ENCODE data around the gene LGR5. TPM values are rescaled to one million over a fixed set of nuclear protein-coding genes. Genes with fewer than 3 reads are reported as not detected.
A peak's percentile ranks its signal among the peaks of the same experiment; 100 is the strongest.
"Not testable (repeated sequence)": the region's sequence is repeated elsewhere in the genome, so short reads cannot be mapped to it uniquely, and the experiment has no call there.

LGR5 gene
- total RNA-seq, 1 experiment from 2014 or later = 4.5 TPM

DNA sequence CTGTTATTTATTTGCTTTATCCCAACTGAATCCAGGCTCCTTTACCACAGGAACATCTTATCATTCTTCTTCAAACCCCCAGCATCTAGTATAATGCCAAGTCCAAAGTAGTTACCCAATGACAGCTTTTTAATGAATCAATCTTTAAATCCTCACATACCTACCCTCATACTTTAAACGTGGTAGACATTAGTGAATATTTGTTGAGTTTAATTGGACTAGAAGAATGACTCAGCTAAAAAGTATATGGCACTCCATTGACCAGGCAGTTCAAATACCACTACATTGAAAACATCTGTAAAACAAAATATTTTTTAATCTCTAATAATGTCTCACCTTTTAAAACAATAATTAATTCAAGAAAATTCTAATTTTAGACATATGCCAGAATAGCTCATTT, 125.9 kb downstream of the LGR5 start:
- Histone ChIP-seq H3K4me3 (ENCODE audit: low read depth, low read length, poor library complexity, severe bottlenecking) (no peak overlapping the region), H3K9me3 (ENCODE audit: low read depth, low read length, poor library complexity, severe bottlenecking) (no peaks in the 10 kb centered on the region), H3K36me3 (ENCODE audit: insufficient read depth, low read length, poor library complexity, severe bottlenecking) (no peaks in the 10 kb centered on the region), H3K27me3 (replicated peaks; ENCODE audit: insufficient read depth, low read depth, low read length, poor library complexity) (no peaks in the 10 kb centered on the region), H3K27ac (ENCODE audit: low read depth, low read length, poor library complexity, severe bottlenecking) (no peak overlapping the region), H3K4me1 (ENCODE audit: insufficient read depth, low read length, poor library complexity, severe bottlenecking) (peaks cover 11% of the 10 kb centered on the region)
- TF ChIP-seq, protein P1, sequence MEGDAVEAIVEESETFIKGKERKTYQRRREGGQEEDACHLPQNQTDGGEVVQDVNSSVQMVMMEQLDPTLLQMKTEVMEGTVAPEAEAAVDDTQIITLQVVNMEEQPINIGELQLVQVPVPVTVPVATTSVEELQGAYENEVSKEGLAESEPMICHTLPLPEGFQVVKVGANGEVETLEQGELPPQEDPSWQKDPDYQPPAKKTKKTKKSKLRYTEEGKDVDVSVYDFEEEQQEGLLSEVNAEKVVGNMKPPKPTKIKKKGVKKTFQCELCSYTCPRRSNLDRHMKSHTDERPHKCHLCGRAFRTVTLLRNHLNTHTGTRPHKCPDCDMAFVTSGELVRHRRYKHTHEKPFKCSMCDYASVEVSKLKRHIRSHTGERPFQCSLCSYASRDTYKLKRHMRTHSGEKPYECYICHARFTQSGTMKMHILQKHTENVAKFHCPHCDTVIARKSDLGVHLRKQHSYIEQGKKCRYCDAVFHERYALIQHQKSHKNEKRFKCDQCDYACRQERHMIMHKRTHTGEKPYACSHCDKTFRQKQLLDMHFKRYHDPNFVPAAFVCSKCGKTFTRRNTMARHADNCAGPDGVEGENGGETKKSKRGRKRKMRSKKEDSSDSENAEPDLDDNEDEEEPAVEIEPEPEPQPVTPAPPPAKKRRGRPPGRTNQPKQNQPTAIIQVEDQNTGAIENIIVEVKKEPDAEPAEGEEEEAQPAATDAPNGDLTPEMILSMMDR (conservative IDR thresholded peaks at IDR 0.05; ENCODE audit: low read depth, low read length) = no peak
- TF ChIP-seq EZH2 (IDR thresholded peaks at IDR 0.05; ENCODE audit: borderline replicate concordance, low read depth, low read length, poor library complexity, severe bottlenecking) = no peak
- BruUV-seq (replicated peaks) = no TSS peak
- POLR2A ChIA-PET (ENCODE audit: low non-redundant PET) = interaction anchor here (0.6 kb wide), 1 partner anchor 316 kb away, joined by 12 read pairs; no protein-coding TSS in a partner anchor
- intact Hi-C loops (cut with micrococcal nuclease; ENCODE audit: unreplicated experiment) = no loop called here
- DNase-seq (ENCODE audit: low spot score) = no peak
- CTCF ChIA-PET = no interaction called here

DNA sequence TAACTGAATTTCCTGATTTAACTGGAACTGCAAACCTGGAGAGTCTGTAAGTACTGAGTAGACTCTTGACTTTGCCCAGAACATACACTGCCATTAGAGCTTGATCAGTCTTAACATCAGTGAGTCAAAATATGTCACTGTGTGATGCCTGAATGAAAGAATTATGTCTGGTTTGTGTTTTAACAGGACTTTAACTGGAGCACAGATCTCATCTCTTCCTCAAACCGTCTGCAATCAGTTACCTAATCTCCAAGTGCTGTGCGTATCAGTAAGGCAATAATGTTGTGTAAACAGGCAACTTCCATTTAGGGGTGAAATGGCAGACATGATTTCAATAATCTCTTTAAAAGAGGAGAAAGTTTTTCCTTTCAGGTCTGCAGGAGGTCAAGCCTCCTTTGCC, 127.1 kb downstream of the LGR5 start:
- intact Hi-C loops (cut with micrococcal nuclease; ENCODE audit: unreplicated experiment) = no loop called here
- no TSS peak for BruUV-seq (replicated peaks)
- POLR2A ChIA-PET (ENCODE audit: low non-redundant PET) = no interaction called here
- TF ChIP-seq, protein P1 (conservative IDR thresholded peaks at IDR 0.05; ENCODE audit: low read depth, low read length) = no peak
- TF ChIP-seq EZH2 (IDR thresholded peaks at IDR 0.05; ENCODE audit: borderline replicate concordance, low read depth, low read length, poor library complexity, severe bottlenecking) = no peak
- Histone ChIP-seq H3K27me3 (replicated peaks; ENCODE audit: insufficient read depth, low read depth, low read length, poor library complexity) (no peaks in the 10 kb centered on the region), H3K36me3 (ENCODE audit: insufficient read depth, low read length, poor library complexity, severe bottlenecking) (no peaks in the 10 kb centered on the region), H3K27ac (ENCODE audit: low read depth, low read length, poor library complexity, severe bottlenecking) (no peak overlapping the region), H3K4me3 (ENCODE audit: low read depth, low read length, poor library complexity, severe bottlenecking) (no peak overlapping the region), H3K4me1 (ENCODE audit: insufficient read depth, low read length, poor library complexity, severe bottlenecking) (peaks cover 11% of the 10 kb centered on the region), H3K9me3 (ENCODE audit: low read depth, low read length, poor library complexity, severe bottlenecking) (no peaks in the 10 kb centered on the region)
- no peak for DNase-seq (ENCODE audit: low spot score)
- CTCF ChIA-PET = no interaction called here

- Histone ChIP-seq H3K4me1 (ENCODE audit: insufficient read depth, low read length, poor library complexity, severe bottlenecking) (peaks cover 9% of the 10 kb centered on the region), H3K36me3 (ENCODE audit: insufficient read depth, low read length, poor library complexity, severe bottlenecking) (no peaks in the 10 kb centered on the region), H3K27me3 (replicated peaks; ENCODE audit: insufficient read depth, low read depth, low read length, poor library complexity) (no peaks in the 10 kb centered on the region), H3K4me3 (ENCODE audit: low read depth, low read length, poor library complexity, severe bottlenecking) (no peak overlapping the region), H3K9me3 (ENCODE audit: low read depth, low read length, poor library complexity, severe bottlenecking) (no peaks in the 10 kb centered on the region), H3K27ac (ENCODE audit: low read depth, low read length, poor library complexity, severe bottlenecking) (no peak overlapping the region)
- intact Hi-C loops (cut with micrococcal nuclease; ENCODE audit: unreplicated experiment) = no loop called here
- TF ChIP-seq EZH2 (IDR thresholded peaks at IDR 0.05; ENCODE audit: borderline replicate concordance, low read depth, low read length, poor library complexity, severe bottlenecking) = no peak
- TF ChIP-seq, protein P1 (conservative IDR thresholded peaks at IDR 0.05; ENCODE audit: low read depth, low read length) = no peak
- peak; percentile 24 for DNase-seq (ENCODE audit: low spot score)
- CTCF ChIA-PET = interaction anchor here (0.6 kb wide), 2 partner anchors 147 to 374 kb away, joined by 3 to 4 read pairs; no protein-coding TSS in a partner anchor
- BruUV-seq (replicated peaks) = no TSS peak
- POLR2A ChIA-PET (ENCODE audit: low non-redundant PET) = no interaction called here
Measured at GRCh38 chr12:71567537-71567936, 127.9 kb downstream of the LGR5 start.

DNA sequence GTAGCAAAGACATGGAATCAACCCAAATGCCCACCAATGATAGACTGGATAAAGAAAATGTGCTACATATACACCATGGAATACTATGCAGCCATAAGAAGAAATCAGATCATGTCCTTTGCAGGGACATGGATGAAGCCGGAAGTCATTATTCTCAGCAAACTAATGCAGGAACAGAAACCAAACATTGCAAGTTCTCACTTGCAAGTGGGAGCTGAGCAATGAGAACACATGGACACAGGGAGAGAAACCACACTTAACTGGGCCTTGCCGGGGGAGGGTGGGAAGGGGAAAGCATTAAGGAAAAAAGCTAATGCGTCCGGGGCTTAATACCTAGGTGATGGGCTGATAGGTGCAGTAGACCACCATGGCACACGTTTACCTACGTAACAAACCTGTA, 130.3 kb downstream of the LGR5 start:
- H3K36me3 ChIP-seq (ENCODE audit: insufficient read depth, low read length, poor library complexity, severe bottlenecking); intact Hi-C loops (cut with micrococcal nuclease; ENCODE audit: unreplicated experiment); H3K27me3 ChIP-seq (replicated peaks; ENCODE audit: insufficient read depth, low read depth, low read length, poor library complexity); H3K4me3 ChIP-seq (ENCODE audit: low read depth, low read length, poor library complexity, severe bottlenecking); BruUV-seq (replicated peaks); POLR2A ChIA-PET (ENCODE audit: low non-redundant PET); H3K4me1 ChIP-seq (ENCODE audit: insufficient read depth, low read length, poor library complexity, severe bottlenecking); H3K27ac ChIP-seq (ENCODE audit: low read depth, low read length, poor library complexity, severe bottlenecking); H3K9me3 ChIP-seq (ENCODE audit: low read depth, low read length, poor library complexity, severe bottlenecking); CTCF ChIA-PET; DNase-seq (ENCODE audit: low spot score): not testable (repeated sequence)

All from A673 (cell line).